ENCODE measurements around the gene KLF6. TPM values are rescaled to one million over a fixed set of nuclear protein-coding genes. Genes with fewer than 3 reads are reported as not detected.

KLF6 gene
- total RNA-seq, 2 experiments from 2014 or later: 19.2 to 43.0 TPM

GRCh38 chr10:3781468-3782145, 3.4 kb downstream of the KLF6 start:
- H3K9me3 ChIP-seq (ENCODE audit: low read length): no peaks in the 10 kb centered on the region
- H4K20me1 ChIP-seq (ENCODE audit: insufficient read depth, low read length): peaks cover 56% of the 10 kb centered on the region
- ChIA-PET CTCF (ENCODE audit: unreplicated experiment) (no interaction called here), POLR2A (interaction anchor here (0.7 to 1.1 kb wide), 3 partner anchors 29 to 94 kb away, joined by 3 to 4 read pairs (median 3); no protein-coding TSS in a partner anchor)
- DNase-seq (ENCODE audit: low spot score): peak; percentile 27
- H3K4me3 ChIP-seq (ENCODE audit: low read depth, low read length, poor library complexity, severe bottlenecking): peak overlapping the region; percentile 94
- no peaks in the 10 kb centered on the region for H3K9me2 ChIP-seq (ENCODE audit: insufficient read depth, low read length)
- no peak overlapping the region for H2AFZ ChIP-seq (ENCODE audit: low read length)
- peaks cover 76% of the 10 kb centered on the region for H3K36me3 ChIP-seq (ENCODE audit: insufficient read depth, low read length)
- H3K79me2 ChIP-seq (ENCODE audit: insufficient read depth, low read depth, low read length): peaks cover 76% of the 10 kb centered on the region
- no TSS peak for BruUV-seq (replicated peaks)
- TF ChIP-seq CTCF (conservative IDR thresholded peaks at IDR 0.05; ENCODE audit: low read length) (no peak), EZH2phosphoT487 (IDR thresholded peaks at IDR 0.05; ENCODE audit: borderline replicate concordance, low read depth, low read length) (no peak)
- peak overlapping the region; percentile 84 for H3K4me2 ChIP-seq (ENCODE audit: low read length)
- H3K27ac ChIP-seq (ENCODE audit: low read depth, low read length, poor library complexity, severe bottlenecking): no peak overlapping the region
- H3K4me1 ChIP-seq (ENCODE audit: insufficient read depth, low read length, poor library complexity, severe bottlenecking): peaks cover 25% of the 10 kb centered on the region
- intact Hi-C loops (cut with micrococcal nuclease; ENCODE audit: unreplicated experiment): loop anchor here (10.0 kb wide), 1 partner anchor 353 kb away; no protein-coding TSS in a partner anchor

- peak overlapping the region; percentile 84 for H3K4me2 ChIP-seq (ENCODE audit: low read length)
- no peak overlapping the region for H3K4me3 ChIP-seq (ENCODE audit: low read depth, low read length, poor library complexity, severe bottlenecking)
- peaks cover 72% of the 10 kb centered on the region for H3K79me2 ChIP-seq (ENCODE audit: insufficient read depth, low read depth, low read length)
- no peaks in the 10 kb centered on the region for H3K9me3 ChIP-seq (ENCODE audit: low read length)
- H3K36me3 ChIP-seq (ENCODE audit: insufficient read depth, low read length): peaks cover 82% of the 10 kb centered on the region
- BruUV-seq (replicated peaks): no TSS peak
- TF ChIP-seq EZH2phosphoT487 (IDR thresholded peaks at IDR 0.05; ENCODE audit: borderline replicate concordance, low read depth, low read length): no peak
- no peak for TF ChIP-seq CTCF (conservative IDR thresholded peaks at IDR 0.05; ENCODE audit: low read length)
- intact Hi-C loops (cut with micrococcal nuclease; ENCODE audit: unreplicated experiment): loop anchor here (10.0 kb wide), 1 partner anchor 354 kb away; no protein-coding TSS in a partner anchor
- H3K27ac ChIP-seq (ENCODE audit: low read depth, low read length, poor library complexity, severe bottlenecking): no peak overlapping the region
- ChIA-PET POLR2A (interaction anchor here (1.1 kb wide), 1 partner anchor 30 kb away, joined by 4 read pairs; no protein-coding TSS in a partner anchor), CTCF (ENCODE audit: unreplicated experiment) (no interaction called here)
- H3K4me1 ChIP-seq (ENCODE audit: insufficient read depth, low read length, poor library complexity, severe bottlenecking): peaks cover 18% of the 10 kb centered on the region
- DNase-seq (ENCODE audit: low spot score): no peak
- no peaks in the 10 kb centered on the region for H3K9me2 ChIP-seq (ENCODE audit: insufficient read depth, low read length)
- H4K20me1 ChIP-seq (ENCODE audit: insufficient read depth, low read length): peaks cover 56% of the 10 kb centered on the region
- H2AFZ ChIP-seq (ENCODE audit: low read length): no peak overlapping the region
Observed at GRCh38 chr10:3780771-3781467, 4.1 kb downstream of the KLF6 start.
